Measurements from ENCODE around the gene PLCL2.

PLCL2 gene

DNA sequence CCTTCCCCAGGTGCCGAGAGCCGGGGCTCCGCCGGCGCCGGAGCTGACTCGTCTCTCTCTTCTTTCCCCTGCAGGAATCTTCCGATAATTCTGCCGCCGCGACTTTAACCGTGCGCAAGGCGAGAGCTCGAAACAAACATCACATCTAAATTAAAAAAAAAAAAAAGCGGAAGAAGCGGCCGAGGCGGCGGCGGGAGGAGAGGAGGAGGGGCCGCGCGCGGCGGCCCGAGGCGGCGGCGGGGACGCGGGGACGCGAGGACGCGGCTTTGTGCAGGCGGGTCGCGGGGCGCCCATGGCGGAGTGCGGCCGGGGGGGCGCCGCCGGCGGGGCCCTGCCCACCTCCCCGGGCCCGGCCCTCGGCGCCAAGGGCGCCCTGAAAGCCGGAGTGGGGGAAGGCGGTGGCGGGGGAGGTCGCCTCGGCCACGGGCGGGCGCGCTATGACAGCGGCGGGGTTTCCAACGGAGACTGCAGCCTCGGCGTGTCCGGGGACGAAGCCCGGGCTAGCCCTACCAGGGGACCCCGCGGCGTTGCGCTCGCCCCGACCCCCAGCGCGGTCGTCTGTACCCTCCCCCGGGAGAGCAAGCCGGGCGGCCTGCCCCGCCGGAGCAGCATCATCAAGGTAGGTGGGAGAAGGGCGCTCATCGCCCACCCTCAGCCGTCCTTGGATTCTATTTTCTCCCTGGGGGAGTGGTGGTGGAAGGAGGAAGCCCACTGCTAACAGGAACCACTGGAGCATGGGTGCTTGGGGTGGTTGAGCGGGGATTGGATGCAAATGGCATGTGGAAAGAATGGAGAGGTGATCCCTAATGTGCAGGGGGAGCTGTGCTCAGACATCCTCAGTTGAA is at the start of gene PLCL2:
PLCL2 (plus strand) TSS at position 208 of the 845 bp plus-strand sequence; CDS start at position 293, 85 bp downstream.
- DNase-seq, result peak; percentile 72

DNA sequence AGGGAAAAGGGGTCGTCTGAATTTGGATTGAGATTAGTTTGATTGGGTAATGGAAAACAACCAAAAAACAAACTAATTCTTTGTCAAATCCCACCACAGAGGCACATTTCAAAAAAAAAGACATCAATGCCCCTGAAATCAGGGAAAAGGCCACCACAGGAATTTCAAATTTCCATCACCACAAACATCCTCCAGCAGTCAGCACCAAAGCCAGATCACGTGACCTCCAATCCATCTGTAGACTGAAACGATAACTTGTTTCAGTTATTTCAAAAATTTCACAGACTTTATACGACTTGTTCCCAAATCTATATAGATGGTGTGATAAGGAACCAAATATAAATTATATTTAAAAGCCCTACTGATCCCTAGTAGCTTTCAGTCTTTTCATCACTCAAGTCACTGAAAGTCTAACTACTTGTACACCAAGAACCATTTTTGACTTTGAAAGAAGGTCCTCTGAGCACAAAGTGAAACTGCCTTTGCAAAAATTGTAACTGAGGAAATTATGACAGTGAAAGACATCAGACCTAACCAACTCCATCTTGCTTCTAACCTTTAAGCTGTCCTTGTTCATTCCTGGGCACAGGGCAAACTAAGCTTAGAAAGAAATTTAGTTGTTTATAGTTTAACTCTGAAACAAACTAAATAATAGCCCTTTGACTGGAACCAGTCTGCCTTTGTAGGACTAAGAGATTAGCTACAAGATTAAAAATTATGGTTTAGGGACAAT is 48.1 kb upstream of the PLCL2 start:
- DNase-seq, result no peak

- no peak for DNase-seq
These were observed 47.2 kb upstream of the PLCL2 start for GRCh38 chr3:16837602-16838001.

DNA sequence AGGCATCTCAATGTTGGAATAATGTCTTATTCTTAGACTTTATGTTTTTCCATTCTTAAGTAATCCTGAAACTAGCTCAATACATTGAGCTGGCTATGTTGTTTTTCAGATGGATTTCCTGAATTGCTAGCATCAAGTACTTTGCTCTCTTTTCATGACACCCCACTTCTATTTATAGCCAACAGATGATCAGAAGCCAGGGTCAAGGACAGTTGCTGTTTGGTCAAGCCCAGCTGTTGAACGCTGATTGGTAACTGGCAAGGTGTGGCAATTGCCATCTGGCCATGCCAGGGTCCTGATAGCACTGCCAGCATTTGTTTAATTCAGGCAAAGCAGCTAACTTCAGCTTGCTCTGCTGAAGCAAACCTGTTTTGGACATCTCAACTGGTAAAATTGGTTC is 46.2 kb upstream of the PLCL2 start:
- peak; percentile 58 for DNase-seq

DNA sequence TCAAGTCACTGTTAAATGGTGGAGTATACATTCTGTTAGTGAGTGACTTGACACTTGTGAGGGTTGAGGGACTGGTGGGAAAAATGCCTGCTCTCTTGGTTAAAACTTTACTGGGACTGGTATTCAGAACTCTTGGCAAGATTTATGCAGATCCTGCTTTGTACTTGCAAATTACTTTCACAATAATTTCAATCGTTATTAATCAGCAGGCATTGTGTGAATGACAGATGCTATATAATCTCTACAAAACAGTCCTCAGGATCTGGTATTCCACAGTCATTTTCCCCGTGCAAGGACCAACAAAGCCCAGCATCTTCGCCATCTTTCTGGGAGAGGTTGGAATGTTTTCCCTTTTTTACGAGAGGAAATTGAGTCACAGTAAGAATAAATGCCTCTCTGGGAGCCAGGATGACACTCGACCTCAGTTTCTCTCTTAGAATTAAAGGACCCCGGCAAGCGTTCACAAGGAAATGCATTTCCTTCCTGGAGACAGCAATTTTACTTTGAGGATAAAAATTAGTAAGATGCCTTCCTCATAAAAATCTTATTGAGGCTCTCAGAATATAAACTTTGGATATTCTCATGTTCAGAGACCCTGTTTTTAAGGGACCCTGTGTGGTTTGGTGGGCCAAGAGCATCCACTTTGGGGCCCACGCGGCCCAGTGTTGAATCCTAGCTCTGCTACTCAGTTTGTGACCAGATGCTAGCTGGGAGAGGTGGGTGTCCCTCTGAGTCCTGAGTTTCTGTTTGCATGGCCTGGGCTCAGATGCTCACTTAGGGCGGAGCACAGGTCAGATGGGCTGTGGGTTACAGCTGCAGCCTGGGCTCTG is 45.3 kb upstream of the PLCL2 start:
- DNase-seq, result no peak

GRCh38 chr3:16840101-16840424 is 44.7 kb upstream of the PLCL2 start:
- no peak for DNase-seq

- no peak for DNase-seq
These were observed 43.6 kb upstream of the PLCL2 start for GRCh38 chr3:16841041-16841753.

DNA sequence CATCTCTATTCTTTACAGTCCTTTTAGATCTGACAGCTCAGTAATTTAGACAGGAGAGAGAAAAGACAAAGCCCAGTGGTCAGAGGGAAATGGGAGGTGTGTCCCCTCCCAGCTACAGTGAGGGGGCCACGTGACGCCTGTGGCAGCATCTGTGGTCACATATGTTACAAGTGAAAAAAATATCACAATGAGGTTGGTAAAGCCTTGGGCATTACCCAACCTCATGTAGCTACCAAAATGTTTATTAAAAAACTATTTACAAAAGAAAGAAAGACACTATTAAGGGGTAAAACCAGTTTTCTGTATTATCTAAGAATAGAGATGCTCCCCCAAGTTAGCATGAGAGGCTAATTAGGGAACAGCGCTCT is 42.9 kb upstream of the PLCL2 start:
- DNase-seq, result peak; percentile 80

- peak; percentile 71 for DNase-seq
These were observed 42.2 kb upstream of the PLCL2 start for GRCh38 chr3:16842272-16843270.

DNA sequence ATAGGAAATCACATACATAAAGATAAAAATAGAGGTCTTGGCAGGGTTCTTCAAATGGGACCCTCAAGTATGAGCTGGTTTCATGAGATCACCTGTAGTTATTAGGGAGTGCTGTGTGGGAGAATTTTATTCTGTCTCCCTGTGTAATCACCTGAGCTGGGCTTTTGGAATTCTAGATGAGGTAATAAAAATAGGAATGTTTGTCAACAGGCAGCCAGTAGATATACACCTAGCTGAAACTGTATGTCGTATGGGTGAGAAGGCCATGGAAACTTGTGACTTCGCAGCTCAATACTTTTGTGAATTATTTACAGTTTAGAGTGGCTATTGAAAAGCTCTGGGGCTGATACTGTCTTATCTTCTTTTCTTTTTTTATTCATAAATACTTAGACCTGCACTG is 40.5 kb upstream of the PLCL2 start:
- no peak for DNase-seq

GRCh38 chr3:16844791-16845190 is 40.0 kb upstream of the PLCL2 start:
- DNase-seq, result no peak

- no peak for DNase-seq
These were observed 38.2 kb upstream of the PLCL2 start for GRCh38 chr3:16846373-16847080.

- DNase-seq, result no peak
These were observed 36.7 kb upstream of the PLCL2 start for GRCh38 chr3:16848007-16848406.

- DNase-seq, result peak; percentile 78
These were observed 35.5 kb upstream of the PLCL2 start for GRCh38 chr3:16849229-16849628.

DNA sequence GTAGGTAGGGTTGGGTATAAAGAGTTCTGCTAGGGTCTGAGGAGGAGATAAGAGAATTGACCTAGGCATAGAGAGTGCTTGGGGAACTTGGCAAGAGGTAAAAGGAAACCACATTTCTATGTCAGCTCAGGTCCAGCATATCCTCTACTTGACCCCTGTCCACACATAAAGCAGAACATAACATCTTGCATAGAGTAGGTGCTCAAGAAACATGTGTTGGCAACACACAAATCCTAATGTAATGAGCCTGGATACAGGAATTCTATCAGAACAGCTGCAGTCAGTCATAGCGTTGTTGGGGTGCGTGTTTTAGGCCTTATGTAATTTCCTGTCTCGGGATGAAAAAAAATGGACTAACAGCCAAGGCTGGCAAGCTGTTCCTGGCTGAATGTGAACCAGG is 35.0 kb upstream of the PLCL2 start:
- DNase-seq, result peak; percentile 43

GRCh38 chr3:16855497-16855896 is 29.3 kb upstream of the PLCL2 start:
- no peak for DNase-seq

GRCh38 chr3:16860234-16860633 is 24.5 kb upstream of the PLCL2 start:
- no peak for DNase-seq

DNA sequence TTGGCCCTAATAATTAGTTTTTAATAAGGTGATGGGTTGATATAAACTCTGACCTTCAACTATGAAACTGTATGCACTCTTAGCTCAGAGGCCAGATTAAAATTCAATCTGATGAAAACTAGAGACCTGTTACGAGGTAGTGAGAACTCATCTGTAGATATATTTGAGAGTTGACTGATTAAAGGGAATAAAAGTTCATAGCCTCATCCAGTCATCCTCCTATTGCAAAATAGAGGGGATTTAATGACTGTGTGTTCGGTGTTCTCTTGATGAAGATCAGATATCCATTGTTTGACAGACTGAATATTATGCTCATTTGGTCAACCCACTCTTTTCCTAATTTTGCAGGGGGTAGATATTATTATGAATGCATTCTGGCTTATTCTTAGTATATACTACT is 23.3 kb upstream of the PLCL2 start:
- no peak for DNase-seq

GRCh38 chr3:16864610-16865313 is 20.0 kb upstream of the PLCL2 start:
- DNase-seq, result no peak

DNA sequence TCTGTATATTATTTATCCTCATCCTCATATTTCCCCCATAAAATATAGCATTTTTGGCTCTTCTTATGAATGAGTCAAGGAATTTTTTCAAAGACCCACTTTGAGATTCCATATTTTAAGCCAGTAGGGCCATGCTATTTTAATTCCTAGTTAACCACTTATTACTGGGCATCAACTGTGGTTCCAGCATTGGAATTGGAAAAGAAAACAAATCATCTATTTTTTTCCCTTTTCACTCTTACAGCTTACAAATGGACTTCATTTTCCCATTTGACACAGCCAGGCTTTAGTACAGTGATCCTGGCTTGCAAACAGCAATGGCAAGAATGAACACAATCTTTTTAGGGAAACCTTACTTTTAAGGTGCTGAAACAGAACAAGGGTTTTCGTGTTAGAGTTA is 19.4 kb upstream of the PLCL2 start:
- DNase-seq, result no peak

All from hematopoietic multipotent progenitor cell treated with erythropoietin and hydrocortisone succinate and interleukin-3 and kit ligand, for 6 days (in vitro differentiated cells).